GM20431 (cell line): Measurements from ENCODE around the gene AVPR1B.

Experiments used
- in situ Hi-C: fragments of 300-500 bp; cut with MseI, MboI; formaldehyde crosslinking; loops from one replicate; pipeline ENCODE4 v1.15.0; 2020; ENCODE audit warnings: low sequenced_read_pairs; ENCODE audit not compliant: unreplicated experiment

Gene AVPR1B

DNA sequence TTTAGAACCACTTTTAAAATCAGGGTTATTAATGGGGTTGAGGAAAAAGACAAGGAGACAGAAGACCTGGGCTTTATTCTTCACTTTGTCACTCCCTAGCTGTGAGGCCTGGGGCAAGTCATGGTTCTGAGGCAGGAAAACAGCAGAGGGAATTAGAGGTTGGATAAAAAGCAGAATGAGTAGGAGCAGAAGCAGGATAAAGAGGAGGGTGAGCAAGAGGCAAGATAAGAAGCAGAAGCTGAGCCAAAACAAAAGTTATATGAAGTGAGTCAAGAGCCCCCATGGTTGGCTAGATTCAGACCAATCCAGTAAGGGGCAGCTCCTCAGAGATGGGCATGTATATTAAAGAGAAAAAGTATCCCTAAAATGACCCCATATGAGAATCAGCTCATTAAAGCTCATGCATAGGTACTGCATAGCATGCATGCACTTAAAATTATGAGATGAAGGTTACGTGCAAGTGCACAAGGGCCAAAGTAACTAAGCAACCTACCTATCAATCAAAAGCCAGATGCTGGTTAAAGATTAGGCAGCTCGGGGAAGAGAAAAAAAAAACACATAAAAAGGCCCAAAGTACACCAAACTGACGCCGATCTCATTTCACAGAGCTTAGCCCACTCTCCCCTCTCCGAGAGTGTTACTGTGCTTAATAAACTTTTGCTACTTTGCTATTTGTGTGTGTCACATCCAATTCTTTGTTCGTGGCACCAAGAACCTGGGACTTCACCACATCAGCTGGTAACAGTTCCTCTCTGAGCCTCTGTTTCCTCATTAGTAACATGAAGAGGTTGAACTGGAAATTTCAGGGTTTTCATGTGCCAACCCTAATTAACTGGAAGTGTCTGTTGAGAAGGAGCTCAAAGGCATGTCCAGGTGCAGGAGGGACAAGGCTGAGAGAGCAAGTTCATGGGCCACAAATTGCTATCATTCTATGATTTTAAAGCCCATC, 2.2 kb downstream of the AVPR1B start:
- in situ Hi-C loops: loop anchor here (25.0 kb wide), 1 partner anchor 328 kb away; the partner anchor contains the start of gene RAB29

DNA sequence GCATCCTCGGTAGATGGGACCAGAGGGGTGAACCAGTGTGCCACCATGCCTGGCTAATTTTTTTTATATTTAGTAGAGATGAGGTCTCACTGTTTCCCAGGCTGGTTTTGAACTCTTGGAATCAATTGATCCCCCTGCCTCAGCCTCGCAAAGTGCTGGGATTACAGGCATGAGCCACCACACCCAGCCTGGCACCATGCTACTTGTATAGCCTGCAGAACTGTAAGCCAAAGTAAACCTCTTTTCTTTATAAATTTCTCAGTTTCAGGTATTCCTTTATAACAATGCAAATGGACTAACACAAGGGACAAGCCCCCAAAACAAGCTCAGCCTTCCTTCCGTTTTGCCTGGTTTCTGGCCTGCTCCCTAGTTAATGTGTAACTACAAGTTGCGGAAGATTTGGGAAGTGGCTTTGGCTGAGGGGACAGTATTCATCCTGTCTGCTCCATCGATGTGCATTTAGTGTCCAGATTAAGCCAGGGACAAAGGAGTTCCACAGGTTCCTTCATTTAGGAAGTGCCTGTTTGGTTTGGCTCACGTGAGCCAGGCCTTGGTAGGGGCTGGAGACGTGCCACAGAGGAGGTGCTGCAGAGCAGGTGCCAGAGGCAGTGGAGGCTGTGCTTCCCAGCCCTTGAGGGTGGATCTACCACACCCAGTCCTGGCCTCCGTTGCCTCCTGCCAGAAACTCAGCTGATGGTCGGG, 4.4 kb downstream of the AVPR1B start:
- in situ Hi-C loops: loop anchor here (25.0 kb wide), 1 partner anchor 325 kb away; the partner anchor contains the start of gene RAB29

GRCh38 chr1:206111271-206111927, 5.8 kb downstream of the AVPR1B start:
- in situ Hi-C loops: loop anchor here (25.0 kb wide), 1 partner anchor 324 kb away; the partner anchor contains the start of gene RAB29

GRCh38 chr1:206110820-206111219, 6.4 kb downstream of the AVPR1B start:
- in situ Hi-C loops: loop anchor here (25.0 kb wide), 1 partner anchor 324 kb away; the partner anchor contains the start of gene RAB29

GRCh38 chr1:206110161-206110560, 7.0 kb downstream of the AVPR1B start:
- in situ Hi-C loops: loop anchor here (25.0 kb wide), 1 partner anchor 323 kb away; the partner anchor contains the start of gene RAB29

DNA sequence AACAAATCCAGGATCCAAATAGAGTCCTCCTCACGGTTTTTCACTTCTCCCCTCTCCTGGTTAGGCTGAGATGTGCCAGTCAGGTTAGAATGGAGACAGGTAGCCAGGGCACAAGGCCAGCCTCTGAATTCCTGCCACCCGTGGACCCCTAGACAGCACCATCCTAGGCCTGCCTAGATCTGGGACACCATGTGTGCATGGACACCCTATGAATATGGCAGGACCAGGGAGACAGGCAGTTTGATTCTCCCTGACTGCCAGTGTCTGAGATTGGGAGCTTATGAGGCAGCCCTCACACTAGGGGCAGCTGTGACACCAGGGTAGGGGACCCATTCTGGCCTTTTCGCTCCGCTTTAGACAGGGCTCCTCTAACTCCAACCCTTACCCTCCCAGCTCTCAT, 7.5 kb downstream of the AVPR1B start:
- in situ Hi-C loops: loop anchor here (10.0 to 25.0 kb wide), 2 partner anchors 125 to 322 kb away; partner anchors contain the start of gene RAB29

DNA sequence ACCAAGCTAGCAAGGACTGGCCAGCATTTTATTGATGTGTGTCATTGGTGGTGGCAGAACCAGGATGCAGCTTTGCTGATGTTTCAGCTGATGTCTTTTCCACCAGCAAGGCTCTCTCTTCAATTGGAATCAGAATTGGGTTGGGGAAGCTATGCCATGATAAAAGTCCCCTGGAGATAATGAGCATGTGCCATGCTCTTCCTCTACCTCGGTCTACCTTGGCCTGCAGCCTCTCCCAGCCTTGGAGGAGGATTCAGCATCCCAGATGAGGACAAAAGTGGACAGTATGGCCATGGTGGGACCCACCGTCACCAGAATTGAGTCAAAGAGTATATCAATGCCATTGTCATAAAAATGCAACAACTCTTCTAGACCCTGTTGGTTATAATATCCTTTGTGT, 8.6 kb downstream of the AVPR1B start:
- in situ Hi-C loops: loop anchor here (10.0 to 25.0 kb wide), 2 partner anchors 124 to 321 kb away; partner anchors contain the start of gene RAB29

DNA sequence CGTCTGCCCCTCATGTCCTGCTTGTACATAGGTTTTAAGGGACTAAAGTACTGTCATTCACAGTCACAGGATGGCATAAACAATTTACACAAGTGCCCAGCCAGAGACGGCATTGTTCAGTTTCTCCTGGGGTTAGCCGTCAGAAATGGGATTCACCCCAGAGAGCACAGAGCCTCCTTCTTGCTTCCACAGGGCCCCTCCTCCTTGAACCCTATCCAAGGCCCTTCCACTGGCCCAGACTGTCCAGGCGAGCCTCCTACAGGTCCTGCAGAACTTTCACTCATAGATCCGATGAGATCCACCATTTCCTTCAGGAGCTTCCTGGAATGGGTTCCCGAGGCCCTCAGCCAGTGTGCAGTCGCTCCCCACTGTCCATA, 10.0 kb downstream of the AVPR1B start:
- in situ Hi-C loops: loop anchor here (10.0 to 25.0 kb wide), 2 partner anchors 122 to 320 kb away; partner anchors contain the start of gene RAB29

DNA sequence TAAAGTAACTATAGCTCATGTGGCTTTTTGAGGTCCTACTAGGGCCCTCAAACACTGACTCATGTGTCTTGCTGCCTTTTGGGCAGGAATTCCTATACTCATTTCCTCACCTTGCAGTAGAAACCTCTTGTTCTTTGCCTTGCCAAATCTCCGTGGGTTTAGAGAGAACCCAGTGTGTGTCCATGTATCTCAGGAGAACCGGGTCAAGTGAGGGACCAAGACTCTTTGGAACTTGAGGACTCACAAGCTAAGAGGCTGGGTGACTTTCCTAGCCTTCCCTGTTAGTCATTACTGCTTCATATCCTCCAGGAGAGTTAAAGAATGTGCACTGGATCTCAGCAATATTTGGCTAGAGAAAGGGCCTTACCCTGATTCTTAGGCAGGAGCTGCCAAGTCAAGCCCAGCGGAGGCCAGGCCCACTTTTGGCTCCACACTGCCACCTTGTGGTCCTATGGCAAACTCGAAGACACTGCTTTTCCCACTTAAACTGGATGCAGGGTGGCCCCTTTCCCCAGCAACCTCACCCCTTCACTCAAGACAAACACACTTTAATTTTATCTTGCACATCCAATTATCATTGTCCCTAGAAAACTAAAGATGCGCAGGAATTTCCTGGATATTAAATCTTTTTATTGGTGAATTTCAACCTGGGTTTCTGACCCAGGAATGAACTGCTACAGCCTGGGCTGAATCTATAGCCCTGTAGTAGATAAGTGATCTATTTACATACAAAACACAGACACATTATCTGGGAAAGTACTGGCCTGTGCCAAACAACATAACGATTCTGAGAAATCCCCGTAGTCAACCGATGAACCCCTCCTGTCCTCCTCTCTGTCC, 10.6 kb downstream of the AVPR1B start:
- in situ Hi-C loops: loop anchor here (10.0 to 25.0 kb wide), 2 partner anchors 122 to 319 kb away; partner anchors contain the start of gene RAB29

GRCh38 chr1:206105464-206105995, 11.7 kb downstream of the AVPR1B start:
- in situ Hi-C loops: loop anchor here (10.0 to 25.0 kb wide), 2 partner anchors 121 to 318 kb away; partner anchors contain the start of gene RAB29

DNA sequence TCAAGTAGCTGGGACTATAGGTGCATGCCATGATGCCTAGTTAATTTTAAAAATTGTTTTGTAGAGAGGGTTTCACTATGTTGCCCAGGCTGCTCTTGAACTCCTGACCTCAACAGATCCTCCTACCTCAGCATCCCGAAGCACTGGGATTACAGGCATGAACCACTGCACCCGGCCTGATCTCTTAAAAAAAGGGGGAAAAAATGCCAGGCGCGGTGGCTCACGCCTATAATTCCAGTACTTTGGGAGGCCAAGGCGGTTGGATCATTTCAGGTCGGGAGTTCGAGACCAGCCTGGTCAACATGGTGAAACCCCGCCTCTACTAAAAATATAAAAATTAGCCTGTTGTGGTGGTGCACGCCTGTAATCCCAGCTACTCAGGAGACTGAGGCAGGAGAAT, 13.2 kb downstream of the AVPR1B start:
- in situ Hi-C loops: loop anchor here (5.0 to 25.0 kb wide), 3 partner anchors 72 to 317 kb away; partner anchors contain the start of gene RAB29

DNA sequence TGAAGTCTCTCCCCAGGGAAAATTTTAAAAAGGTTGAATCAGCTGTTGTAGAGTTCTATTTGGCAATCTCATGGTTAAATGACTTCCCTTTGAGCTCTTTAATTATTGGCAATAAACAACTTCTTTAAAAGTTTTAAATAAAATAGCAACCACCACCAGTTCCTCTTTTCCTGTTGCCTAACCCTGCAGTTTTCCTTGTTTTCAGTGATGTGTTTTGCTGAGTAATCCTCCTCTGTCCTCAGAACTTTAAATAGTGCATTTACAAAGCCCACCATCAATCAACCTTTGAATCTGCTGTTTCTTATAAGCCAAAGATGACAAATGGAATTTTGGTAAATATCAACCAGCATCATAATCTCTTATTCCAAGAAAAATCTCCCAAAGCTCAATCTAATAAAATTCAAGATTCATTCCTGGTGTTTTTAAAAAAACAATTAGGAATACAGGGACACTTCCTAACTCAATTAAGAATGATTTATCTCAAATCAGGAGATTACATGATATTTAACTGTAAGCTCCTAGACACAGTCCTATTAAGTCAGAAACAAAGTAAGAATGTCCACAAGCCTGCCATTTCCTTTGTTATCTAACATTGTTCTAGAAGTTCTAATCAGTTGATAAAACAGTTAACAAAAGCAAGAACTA, 14.8 kb downstream of the AVPR1B start:
- in situ Hi-C loops: loop anchor here (5.0 to 25.0 kb wide), 3 partner anchors 70 to 315 kb away; partner anchors contain the start of gene RAB29

DNA sequence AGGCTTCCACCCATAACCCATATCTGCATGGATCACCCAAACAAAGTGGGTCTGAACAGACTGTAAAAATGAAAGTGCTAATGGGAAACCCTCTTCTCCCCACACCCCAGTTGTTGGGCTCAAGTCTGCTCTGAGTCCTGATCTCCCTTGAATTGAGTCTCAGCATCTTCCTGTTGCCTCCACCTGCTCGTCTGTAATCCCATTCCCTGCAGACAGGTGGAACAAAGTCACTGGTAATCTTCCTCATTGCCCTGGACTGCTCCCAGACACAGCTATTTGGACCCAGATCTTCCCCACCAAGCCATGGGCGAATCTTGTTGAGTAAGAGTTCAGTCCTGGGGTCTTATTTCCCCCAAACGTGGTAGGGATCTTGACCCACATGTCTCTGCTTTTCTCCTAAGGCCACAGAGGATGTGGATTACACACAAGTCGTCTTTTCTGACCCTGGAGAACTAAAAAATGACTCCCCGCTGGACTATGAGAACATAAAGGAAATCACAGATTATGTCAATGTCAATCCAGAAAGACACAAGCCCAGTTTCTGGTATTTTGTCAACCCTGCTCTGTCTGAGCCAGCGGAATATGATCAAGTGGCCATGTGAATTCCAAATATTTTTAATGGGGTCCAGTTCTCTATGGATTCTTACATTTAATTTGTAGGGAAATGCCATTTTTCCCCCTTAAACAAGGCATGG, 15.7 kb downstream of the AVPR1B start:
- in situ Hi-C loops: loop anchor here (5.0 to 25.0 kb wide), 3 partner anchors 69 to 314 kb away; partner anchors contain the start of gene RAB29

DNA sequence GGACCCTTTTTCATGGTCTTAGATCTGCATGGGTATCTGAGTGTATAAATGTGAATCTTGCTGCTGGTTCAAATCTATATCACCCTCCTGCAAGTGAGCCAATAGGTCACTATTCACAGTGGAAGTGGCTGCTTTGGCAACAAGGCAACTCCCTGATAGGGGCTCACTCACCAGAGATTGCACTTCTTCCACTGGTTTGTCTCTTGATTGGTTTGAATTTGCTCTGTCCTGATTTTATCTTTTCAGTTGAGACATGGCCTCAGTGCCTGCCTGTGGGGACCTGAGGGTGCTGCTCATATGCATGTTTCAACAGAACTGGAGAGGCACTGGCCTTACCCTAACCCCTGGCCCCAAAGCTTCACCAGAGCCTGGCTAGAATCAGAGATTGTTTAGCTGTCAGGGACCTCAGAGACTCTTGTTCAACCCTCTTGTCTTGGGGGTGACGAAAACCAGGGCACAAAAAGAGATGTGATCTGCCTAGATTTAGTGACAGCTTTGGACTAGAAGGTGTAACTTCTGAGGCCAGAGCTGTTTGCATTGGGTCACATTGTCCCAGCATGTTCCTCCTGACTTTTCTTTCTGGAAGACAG, 16.9 kb downstream of the AVPR1B start:
- in situ Hi-C loops: loop anchor here (5.0 to 25.0 kb wide), 3 partner anchors 68 to 313 kb away; partner anchors contain the start of gene RAB29

- in situ Hi-C loops: no loop called here
These were observed 18.8 kb downstream of the AVPR1B start for GRCh38 chr1:206098242-206098919.

DNA sequence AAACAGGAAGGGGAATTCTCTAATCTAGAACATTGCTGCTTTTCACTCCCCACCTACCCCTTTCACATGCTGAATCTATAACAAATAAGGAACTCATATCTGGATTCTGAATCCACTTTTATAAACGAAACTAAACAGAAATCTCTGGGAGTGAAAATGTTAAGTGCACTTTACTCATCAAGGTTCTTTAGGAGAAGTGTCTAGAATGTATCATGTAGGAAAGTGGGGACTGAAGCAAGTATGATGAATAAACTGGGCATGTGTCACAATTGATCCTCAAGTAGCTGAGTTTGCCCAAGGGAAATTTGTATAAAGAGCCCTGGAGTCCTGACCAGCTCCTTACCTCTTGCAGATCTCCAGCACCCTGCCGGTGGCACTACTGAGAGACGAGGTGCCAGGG, 19.8 kb downstream of the AVPR1B start:
- in situ Hi-C loops: no loop called here
